HG03520 (cell line): ENCODE data around the gene TTLL8.

Source experiments
- ATAC-seq: cut with Tn5 transposase; IDR thresholded peaks from one replicate; pipeline ENCODE4 v1.9.1; 2021; ENCODE audit warnings: mild to moderate bottlenecking, moderate library complexity; ENCODE audit not compliant: unreplicated experiment

The TTLL8 gene

DNA sequence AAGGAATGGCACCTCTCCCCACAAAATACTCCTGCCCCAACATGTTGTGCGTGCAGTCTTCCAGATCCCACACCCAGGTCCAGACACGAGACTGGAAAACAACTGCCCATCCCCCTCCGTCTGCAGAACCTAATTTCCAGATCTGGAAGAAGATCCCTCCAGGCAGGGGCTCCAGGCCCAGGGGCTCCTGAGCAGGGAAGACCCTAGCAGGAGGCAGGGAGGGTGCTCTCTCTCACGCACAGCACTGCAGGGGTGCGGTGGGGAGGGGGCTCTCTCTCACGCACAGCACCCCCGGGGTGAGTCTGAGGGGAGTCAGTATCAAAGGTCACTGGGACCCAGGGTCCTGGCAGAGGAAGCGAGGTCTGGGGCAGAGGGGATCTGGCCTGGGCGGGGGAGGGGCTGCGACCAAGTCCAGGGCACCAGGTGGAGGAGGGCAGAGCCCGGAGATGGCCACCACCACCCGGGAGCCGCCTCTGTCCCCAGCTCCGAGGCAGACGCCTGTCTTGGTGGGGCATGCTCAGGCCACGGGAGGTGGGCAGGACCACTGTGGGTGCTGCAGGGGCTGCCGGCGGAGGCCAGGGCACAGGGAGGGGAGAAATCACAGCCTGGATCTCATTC lies 25.5 kb upstream of the TTLL8 start:
- ATAC-seq: no peak

GRCh38 chr22:50082961-50083461 lies 24.9 kb upstream of the TTLL8 start:
- no peak for ATAC-seq

- no peak for ATAC-seq
Observed at GRCh38 chr22:50082197-50082715, 24.2 kb upstream of the TTLL8 start.

DNA sequence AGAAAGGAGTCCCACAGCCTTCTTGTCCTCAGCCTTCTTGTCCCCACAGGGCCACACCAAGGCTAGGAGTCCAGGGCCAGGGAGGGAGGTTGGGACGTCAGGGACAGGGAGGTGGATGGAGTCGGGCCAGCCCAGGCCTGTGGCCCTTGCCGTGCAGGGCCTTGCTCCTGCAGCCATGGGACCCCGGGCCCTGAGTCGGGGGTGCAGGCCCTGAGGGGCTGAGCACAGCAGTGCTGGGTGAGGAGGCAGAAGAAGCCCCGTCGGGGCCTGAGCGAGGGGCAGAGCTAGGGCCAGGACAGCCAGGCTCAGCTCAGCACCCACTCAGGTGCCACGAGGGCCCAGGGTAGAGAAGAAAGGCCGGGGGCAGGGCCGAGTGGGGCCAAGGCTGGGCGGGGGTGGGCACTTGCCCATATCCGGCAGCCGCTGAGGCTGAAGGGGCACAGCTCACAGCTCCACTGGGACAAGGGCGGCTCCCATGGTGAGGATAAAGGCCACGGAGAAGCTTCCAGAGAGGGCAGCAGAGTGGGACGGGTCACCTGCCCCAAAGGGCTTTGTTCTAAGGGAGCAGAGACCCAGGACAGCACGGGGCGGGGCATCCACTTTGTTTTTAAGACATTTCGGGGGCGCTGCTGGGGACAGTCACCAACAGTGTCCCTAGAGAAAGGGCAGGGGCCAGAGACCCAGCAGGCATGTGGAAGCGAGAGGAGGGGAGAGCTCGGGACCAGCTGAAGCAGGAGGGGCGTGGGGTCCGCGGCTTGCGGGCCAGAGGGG lies 23.5 kb upstream of the TTLL8 start:
- no peak for ATAC-seq

- ATAC-seq: no peak
Observed at GRCh38 chr22:50080077-50080465, 22.0 kb upstream of the TTLL8 start.

GRCh38 chr22:50078761-50079160 lies 20.7 kb upstream of the TTLL8 start:
- no peak for ATAC-seq

DNA sequence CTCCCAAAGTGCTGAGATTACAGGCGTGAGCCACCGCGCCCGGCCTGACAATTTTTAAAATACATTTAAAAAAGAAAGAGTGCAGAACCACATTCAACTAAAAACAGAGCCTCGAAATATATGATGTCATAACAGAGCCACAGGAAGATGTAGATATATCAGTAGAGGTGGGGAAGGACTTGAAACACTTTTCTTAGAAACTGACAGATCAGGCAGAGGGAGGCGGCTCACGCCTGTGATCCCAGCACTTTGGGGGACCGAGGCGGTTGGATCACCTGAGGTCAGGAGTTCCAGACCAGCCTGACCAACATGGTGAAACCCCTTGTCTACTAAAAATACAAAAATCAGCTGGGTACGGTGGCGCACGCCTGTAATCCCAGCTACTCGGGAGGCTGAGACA lies 20.1 kb upstream of the TTLL8 start:
- no peak for ATAC-seq

DNA sequence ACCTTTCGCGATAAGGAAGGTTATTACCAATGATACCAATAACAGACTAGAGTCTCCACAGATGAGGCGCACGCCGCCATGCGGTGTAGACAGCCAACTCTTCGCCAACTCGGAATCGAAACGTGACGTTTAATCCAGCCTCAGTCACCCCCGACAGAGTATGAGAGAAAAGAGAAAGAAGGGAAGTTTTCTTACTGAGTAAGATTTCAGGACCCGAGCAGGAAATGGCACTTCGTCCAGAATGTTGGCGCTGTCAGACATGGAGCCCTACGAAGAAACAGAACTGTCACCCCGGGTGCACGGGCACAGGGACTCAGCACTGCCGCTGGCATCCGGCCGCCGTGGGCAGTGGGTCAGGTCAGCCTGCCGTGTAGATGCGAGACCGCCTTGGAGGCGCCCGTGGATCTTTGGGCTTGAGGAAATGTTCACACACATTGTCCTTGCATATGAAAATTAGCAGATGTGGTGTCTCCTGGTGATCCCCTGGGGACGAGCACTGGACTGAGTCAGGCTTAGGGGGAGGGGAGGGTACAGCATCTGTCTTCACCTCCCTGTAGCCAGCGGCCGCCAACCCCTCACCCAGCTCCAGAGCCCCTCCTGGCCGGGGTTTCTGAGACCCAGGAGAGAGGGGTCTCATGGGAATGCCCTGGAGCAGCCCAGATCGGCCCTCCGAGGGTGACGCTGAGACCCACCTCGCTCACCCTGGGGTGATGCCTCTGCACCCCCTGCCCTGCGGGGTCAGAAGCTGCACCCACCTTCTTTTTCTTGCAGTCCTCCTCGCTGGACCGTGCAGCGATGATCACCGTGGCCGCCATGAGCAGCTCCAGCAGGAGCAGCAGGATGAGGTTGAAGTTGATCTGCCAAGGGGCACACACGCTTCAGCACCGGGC lies 18.8 kb upstream of the TTLL8 start:
- no peak for ATAC-seq

DNA sequence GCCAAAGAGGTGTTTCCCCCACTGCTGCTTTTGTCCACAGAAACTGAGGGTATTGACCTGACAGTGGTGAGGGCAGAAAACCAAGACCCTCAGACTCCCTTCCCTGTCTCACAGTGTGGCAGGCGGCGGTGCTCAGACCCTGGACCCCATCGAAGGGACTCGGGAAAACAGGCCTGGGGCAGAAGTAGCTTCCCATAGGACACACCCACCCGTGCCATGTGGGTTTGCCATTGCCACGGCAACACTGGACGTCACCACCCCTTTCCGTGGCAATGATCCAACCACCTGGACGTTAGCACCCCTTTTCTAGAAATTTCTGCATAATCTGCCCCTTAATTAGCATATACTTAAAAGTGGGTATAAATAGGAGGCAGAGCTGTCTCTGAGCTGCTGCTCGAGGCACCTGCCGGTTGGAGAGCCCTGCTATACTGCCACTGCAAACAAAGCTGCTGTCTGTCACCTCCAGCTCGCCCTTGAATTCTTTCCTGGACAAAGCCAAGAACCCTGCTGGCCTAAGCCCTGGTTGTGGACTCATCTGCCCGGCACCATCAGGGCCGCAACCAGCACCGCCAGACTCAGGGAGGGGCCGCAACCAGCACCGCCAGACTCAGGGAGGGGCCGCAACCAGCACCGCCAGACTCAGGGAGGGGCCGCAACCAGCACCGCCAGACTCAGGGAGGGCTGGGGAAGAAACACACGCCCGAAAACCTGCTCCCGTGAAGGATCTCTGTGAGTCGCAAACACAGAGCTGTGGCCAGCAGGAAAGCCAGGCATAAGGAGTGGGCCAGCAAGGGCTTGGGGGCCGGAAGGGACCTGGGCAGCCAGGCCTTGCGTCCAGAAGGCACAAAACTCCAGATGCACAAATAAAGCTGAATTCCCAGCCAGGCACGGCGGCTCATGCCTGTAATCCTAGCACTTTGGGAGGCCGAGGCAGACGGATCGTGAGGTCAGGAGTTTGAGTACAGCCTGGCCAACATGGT lies 16.7 kb upstream of the TTLL8 start:
- ATAC-seq: no peak

- ATAC-seq: no peak
Observed at GRCh38 chr22:50074056-50074455, 16.0 kb upstream of the TTLL8 start.

GRCh38 chr22:50072714-50073538 lies 14.8 kb upstream of the TTLL8 start:
- no peak for ATAC-seq

DNA sequence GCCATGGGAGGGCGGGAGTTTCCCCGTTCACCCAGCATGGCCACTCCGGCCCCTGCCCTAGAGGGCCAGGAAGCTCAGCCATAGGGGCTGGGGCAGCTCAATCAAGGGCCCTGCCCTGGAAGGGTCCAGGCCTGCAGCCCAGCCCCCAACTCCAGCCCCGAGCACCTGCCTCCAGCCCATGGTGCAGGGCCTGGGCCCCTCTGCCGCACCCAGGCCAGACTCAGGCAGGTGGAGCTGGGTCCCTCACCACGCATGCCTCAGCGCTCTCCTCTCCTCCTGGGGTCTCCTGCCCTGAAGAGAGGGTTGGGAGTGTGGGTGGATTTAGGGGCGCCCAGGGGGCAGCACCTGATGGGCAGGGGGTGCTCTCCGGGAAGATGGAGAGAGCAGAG lies 14.1 kb upstream of the TTLL8 start:
- ATAC-seq: no peak

DNA sequence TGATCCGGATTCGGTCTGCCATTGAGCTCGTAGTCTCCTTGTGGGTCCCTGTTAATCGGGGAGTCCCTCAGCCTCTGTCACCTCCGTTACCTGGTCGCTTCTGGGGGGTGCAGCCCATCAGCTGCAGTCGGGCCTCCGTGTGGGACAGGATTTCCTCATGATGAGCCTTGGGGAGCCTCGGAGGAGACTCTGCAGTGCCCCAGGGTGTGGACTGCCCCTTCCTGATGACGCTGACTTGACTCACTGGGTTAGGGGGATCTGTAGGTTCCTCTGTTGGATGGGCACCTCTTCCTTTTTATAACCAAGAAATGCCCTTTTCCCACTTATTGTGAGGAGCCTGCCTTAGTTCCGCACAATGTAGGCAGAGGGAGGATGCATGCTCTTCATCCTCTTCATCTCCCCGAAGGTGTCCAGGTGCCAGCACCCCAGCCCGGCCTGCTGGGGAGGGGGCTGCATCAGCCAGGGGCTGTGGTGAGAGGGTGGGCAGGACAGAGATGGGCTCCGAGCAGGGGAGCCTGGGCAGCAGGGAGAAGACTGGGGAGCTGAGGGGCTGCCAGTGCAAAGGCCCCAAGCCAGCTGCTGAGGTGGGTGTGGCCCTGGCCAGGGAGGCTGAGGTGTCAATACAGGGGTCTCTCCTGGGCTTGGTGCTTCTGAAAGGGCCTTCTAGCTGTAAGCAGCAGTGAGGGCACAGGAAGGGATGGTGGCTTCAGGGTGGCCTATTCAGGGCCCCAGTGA lies 13.5 kb upstream of the TTLL8 start:
- no peak for ATAC-seq

DNA sequence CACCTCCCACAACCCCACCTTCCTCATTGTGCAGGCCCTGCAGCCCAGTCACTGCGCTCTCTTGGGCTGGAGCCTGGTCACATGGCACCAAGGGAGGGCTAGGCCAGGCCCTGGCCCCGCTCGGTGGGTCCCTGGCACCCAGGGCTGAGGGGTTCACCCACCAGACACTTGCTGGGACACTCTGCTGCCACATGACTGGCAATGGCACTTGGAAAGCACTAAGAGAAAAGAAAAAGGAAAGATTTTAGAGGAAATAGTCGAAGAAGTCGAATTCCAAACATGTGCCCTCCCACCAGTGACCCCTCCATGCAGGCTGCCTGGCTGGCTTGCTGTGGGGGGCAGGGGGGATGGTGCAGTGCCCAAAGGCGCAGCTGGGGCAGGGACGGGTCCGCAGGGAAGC lies 12.3 kb upstream of the TTLL8 start:
- ATAC-seq: no peak

GRCh38 chr22:50068096-50068495 lies 10.0 kb upstream of the TTLL8 start:
- no peak for ATAC-seq

GRCh38 chr22:50067244-50067643 lies 9.1 kb upstream of the TTLL8 start:
- no peak for ATAC-seq

GRCh38 chr22:50064453-50064852 lies 6.4 kb upstream of the TTLL8 start:
- no peak for ATAC-seq

DNA sequence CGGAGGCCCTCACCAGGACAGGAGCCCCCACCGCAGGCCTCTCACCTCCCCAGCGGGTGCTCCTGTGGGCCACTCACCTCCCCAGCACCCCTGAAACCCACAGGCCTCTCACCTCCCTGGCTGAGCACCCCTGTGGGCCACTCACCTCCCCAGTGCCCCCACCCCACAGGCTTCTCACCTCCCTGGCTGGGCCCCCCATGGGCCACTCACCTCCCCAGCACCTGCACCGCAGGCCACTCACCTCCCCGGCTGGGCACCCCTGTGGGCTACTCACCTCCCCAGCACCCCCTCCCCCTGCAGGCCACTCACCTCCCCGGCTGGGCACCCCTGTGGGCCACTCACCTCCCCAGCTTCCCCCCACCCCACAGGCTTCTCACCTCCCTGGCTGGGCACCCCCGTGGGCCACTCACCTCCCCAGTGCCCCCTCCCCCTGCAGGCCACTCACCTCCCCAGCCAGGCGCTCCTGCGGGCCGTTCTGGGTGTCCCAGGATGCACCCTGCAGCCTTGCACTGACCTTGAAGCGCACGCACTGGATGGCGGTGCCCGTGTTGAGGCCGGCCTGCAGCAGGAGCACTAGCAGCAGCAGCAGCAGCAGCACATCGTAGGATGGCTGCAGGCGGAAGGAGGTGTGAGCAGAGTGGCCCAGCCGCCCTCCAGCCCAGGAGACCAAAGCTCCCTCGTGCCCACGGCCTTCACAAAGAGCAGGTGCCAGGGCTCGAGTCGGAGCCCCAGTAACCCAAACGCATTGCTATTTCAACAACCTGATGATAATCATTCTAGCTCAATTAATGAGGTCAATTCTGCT lies 5.7 kb upstream of the TTLL8 start:
- no peak for ATAC-seq
